HCT116 (cell line): ENCODE results near the gene PELI3. TPM values are rescaled to one million over a fixed set of nuclear protein-coding genes. Genes with fewer than 3 reads are reported as not detected.

Source experiments
- ATAC-seq: fragments of 200-7000 bp; cut with Tn5 transposase; 2 replicates; pipeline ENCODE4 v1.9.1; 2020; ENCODE audit warnings: mild to moderate bottlenecking, moderate library complexity
- BruUV-seq: library from RNA; stranded (reverse); fragments of 400-500 nt; replicated peaks from 2 replicates; lab custom pipeline; 2021; lab: Mats Ljungman, UMichigan
- CTCF ChIA-PET: fragments of 300-600 bp; sonication (Branson Sonifier 250); formaldehyde crosslinking; loops from one replicate; lab custom pipeline; 2021; ENCODE audit warnings: antibody characterized with exemption; lab: Charles Lee
- POLR2A ChIA-PET: fragments of 300-600, 350-600 bp; sonication (Branson Sonifier 250); formaldehyde crosslinking; loops from one replicate; lab custom pipeline; 2021; ENCODE audit warnings: antibody characterized with exemption; lab: Charles Lee
- RAD21 ChIA-PET, 2 experiments: fragments of 300-600 bp; sonication (Branson Sonifier 250); formaldehyde crosslinking; loops; one replicate each; lab custom pipeline; 2023; ENCODE audit warnings: low total read pairs in 2 of 2; ENCODE audit not compliant: uncharacterized antibody in 2 of 2, unreplicated experiment in 2 of 2, low non-redundant PET in 1 of 2; lab: Charles Lee
- DNase-seq: peaks from one replicate; pipeline ENCODE4 v3.0.0-alpha.2; 2010; ENCODE audit warnings: low read depth, low spot score
- H2AFZ ChIP-seq: fragments of 200-600 bp; shearing (Covaris generic), sonication (generic); 2 replicates; pipeline ENCODE4 v1.6.1; 2017; ENCODE audit warnings: low read depth, mixed run types, mixed read lengths, antibody characterized with exemption, low read length; ENCODE audit not compliant: poor library complexity, severe bottlenecking
- H3K27ac ChIP-seq: 2 replicates; pipeline ENCODE4 v1.5.1; 2012; ENCODE audit warnings: low read depth, low read length
- H3K27me3 ChIP-seq: fragments of 200-600 bp; sonication (generic); 2 replicates; pipeline ENCODE4 v1.6.1; 2016; ENCODE audit warnings: mixed run types, low read length, mixed read lengths; ENCODE audit not compliant: insufficient read depth
- H3K36me3 ChIP-seq, 2 experiments: fragments of 200-500 bp in 1 of 2; fragments of 200-600 bp in 1 of 2; sonication (Bioruptor generic) in 1 of 2; sonication (generic) in 1 of 2; 2 replicates each; pipeline versions ENCODE4 v1.5.1 to v1.6.1; 2014 to 2016; ENCODE audit warnings: low read length in 2 of 2, inconsistent platforms in 1 of 2, mixed read lengths in 1 of 2, mixed run types in 1 of 2; ENCODE audit not compliant: insufficient read depth in 2 of 2, control insufficient read depth in 1 of 2
- H3K4me1 ChIP-seq, 2 experiments: fragments of 200-600 bp in 1 of 2; sonication (generic) in 1 of 2; 2 replicates each; pipeline versions ENCODE4 v1.5.1 to v1.6.1; 2012 to 2017; ENCODE audit warnings: low read length in 2 of 2, inconsistent platforms in 1 of 2, mild to moderate bottlenecking in 1 of 2, mixed read lengths in 1 of 2, mixed run types in 1 of 2, moderate library complexity in 1 of 2; ENCODE audit not compliant: insufficient read depth in 2 of 2, control insufficient read depth in 1 of 2
- H3K4me2 ChIP-seq: fragments of 200-600 bp; sonication (generic); 2 replicates; pipeline ENCODE4 v1.6.1; 2017; ENCODE audit warnings: mixed run types, low read length, mixed read lengths
- H3K4me3 ChIP-seq, 2 experiments: fragments of 200-600 bp in 1 of 2; sonication (generic) in 1 of 2; replicated peaks in 1 of 2; 2 replicates each; pipeline ENCODE4 v1.5.1; 2011 to 2016; ENCODE audit warnings: low read length in 2 of 2, control low read depth in 1 of 2, low read depth in 1 of 2, mild to moderate bottlenecking in 1 of 2, mixed read lengths in 1 of 2, mixed run types in 1 of 2
- H3K79me2 ChIP-seq: fragments of 200-600 bp; sonication (generic); 2 replicates; pipeline ENCODE4 v1.6.1; 2017; ENCODE audit warnings: mild to moderate bottlenecking, mixed run types, low read length, moderate library complexity, mixed read lengths; ENCODE audit not compliant: insufficient read depth
- H3K9ac ChIP-seq: fragments of 200-600 bp; sonication (generic); 2 replicates; pipeline ENCODE4 v1.6.1; 2016; ENCODE audit warnings: low read length, mixed read lengths
- H3K9me2 ChIP-seq: fragments of 200-600 bp; sonication (generic), shearing (Covaris generic); 2 replicates; pipeline ENCODE4 v1.6.1; 2017; ENCODE audit warnings: mixed run types, mild to moderate bottlenecking, moderate library complexity; ENCODE audit not compliant: insufficient read depth
- H3K9me3 ChIP-seq, 2 experiments: fragments of 200-500 bp in 1 of 2; fragments of 200-600 bp in 1 of 2; sonication (Bioruptor generic) in 1 of 2; sonication (generic) in 1 of 2; 2 replicates each; pipeline ENCODE4 v1.6.1; 2014 to 2017; ENCODE audit warnings: low read length in 2 of 2, mixed read lengths in 2 of 2, inconsistent platforms in 1 of 2, low read depth in 1 of 2, mild to moderate bottlenecking in 1 of 2, mixed run types in 1 of 2, moderate library complexity in 1 of 2; ENCODE audit not compliant: control insufficient read depth in 1 of 2, insufficient read depth in 1 of 2
- H4K20me1 ChIP-seq: fragments of 200-600 bp; sonication (generic), shearing (Covaris generic); 2 replicates; pipeline ENCODE4 v1.6.1; 2017; ENCODE audit warnings: mixed run types, mild to moderate bottlenecking, moderate library complexity; ENCODE audit not compliant: insufficient read depth
- POLR2A ChIP-seq: IDR thresholded peaks from 2 replicates; pipeline ENCODE4 v1.7.0; 2011; ENCODE audit warnings: borderline replicate concordance; ENCODE audit not compliant: insufficient read depth, insufficient read length; ENCODE audit errors: extremely low read depth
- SIN3A ChIP-seq: IDR thresholded peaks from 2 replicates; pipeline ENCODE4 v1.6.1; 2012; ENCODE audit warnings: low read depth
- ZFX ChIP-seq: fragments of 450-650 bp; IDR thresholded peaks from 2 replicates; pipeline ENCODE4 v1.6.1; 2017
- intact Hi-C: fragments of 100-400 bp; cut with micrococcal nuclease; formaldehyde crosslinking; loops from 2 replicates; pipeline ENCODE4 v1.10.0; 2022
- total RNA-seq: library from RNA; stranded (reverse); gene quantifications from one replicate; pipeline ENCODE4 v1.2.1, GENCODE V29; 2021; ENCODE audit not compliant: unreplicated experiment
- TF ChIP-seq, protein P1 (sequence below): IDR thresholded peaks from 2 replicates; pipeline ENCODE4 v1.6.1; 2012
- TF ChIP-seq, protein P2 (sequence below): IDR thresholded peaks from 2 replicates; pipeline ENCODE4 v1.6.1; 2012; ENCODE audit warnings: low read depth

Gene PELI3
- total RNA-seq, 1 experiment from 2014 or later: 12.8 TPM

DNA sequence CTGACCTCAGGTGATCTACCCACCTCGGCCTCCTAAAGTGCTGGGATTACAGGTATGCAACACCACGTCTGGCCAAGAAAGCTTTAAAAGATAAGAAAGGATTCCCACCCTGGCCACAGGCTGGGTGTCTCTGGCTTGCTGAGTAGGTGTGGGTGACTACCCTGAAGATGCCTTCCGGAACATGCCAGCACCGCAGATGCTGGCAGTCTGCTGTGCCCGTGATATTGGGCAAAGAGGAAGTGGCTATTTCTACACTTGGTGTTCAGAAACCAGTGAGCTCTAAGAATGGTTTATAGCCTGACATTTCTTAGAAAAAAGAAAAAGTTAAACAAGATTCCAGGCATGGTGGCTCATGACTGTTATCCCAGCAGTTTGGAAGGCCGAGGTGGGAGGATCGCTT lies 34.1 kb upstream of the PELI3 start:
- H3K4me1 ChIP-seq: peaks cover 4 to 5% of the 10 kb centered on the region in 2 experiments; a peak in 3 of 4 replicates
- no peaks in the 10 kb centered on the region for H3K27me3 ChIP-seq

More for the DNA sequence above, 34.1 kb upstream of the PELI3 start:
- no TSS peak for BruUV-seq
- H3K36me3 ChIP-seq: peaks cover 14 to 24% of the 10 kb centered on the region in 2 experiments; a peak in 3 of 4 replicates
- no peak overlapping the region for H2AFZ ChIP-seq
- H3K9me2 ChIP-seq: no peaks in the 10 kb centered on the region
- H4K20me1 ChIP-seq: no peaks in the 10 kb centered on the region
- H3K79me2 ChIP-seq: peaks cover 8% of the 10 kb centered on the region
- H3K27ac ChIP-seq: no peak overlapping the region
- CTCF ChIA-PET: interaction anchor here (1.5 to 1.6 kb wide), 2 partner anchors 15 to 46 kb away, joined by 4 to 5 read pairs; no protein-coding TSS in a partner anchor
- no peak overlapping the region for H3K4me2 ChIP-seq
- no peak for TF ChIP-seq SIN3A
- no peak for TF ChIP-seq POLR2A
- no peak for TF ChIP-seq ZFX
- TF ChIP-seq, protein P1, sequence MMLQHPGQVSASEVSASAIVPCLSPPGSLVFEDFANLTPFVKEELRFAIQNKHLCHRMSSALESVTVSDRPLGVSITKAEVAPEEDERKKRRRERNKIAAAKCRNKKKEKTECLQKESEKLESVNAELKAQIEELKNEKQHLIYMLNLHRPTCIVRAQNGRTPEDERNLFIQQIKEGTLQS: no peak
- TF ChIP-seq, protein P2, sequence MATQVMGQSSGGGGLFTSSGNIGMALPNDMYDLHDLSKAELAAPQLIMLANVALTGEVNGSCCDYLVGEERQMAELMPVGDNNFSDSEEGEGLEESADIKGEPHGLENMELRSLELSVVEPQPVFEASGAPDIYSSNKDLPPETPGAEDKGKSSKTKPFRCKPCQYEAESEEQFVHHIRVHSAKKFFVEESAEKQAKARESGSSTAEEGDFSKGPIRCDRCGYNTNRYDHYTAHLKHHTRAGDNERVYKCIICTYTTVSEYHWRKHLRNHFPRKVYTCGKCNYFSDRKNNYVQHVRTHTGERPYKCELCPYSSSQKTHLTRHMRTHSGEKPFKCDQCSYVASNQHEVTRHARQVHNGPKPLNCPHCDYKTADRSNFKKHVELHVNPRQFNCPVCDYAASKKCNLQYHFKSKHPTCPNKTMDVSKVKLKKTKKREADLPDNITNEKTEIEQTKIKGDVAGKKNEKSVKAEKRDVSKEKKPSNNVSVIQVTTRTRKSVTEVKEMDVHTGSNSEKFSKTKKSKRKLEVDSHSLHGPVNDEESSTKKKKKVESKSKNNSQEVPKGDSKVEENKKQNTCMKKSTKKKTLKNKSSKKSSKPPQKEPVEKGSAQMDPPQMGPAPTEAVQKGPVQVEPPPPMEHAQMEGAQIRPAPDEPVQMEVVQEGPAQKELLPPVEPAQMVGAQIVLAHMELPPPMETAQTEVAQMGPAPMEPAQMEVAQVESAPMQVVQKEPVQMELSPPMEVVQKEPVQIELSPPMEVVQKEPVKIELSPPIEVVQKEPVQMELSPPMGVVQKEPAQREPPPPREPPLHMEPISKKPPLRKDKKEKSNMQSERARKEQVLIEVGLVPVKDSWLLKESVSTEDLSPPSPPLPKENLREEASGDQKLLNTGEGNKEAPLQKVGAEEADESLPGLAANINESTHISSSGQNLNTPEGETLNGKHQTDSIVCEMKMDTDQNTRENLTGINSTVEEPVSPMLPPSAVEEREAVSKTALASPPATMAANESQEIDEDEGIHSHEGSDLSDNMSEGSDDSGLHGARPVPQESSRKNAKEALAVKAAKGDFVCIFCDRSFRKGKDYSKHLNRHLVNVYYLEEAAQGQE: no peak
- TF ChIP-seq, all 23 proteins: peak for 0
- RAD21 ChIA-PET: no interaction called here
- Histone ChIP-seq H3K9ac (no peak overlapping the region), H3K9me3 (no peaks in the 10 kb centered on the region), H3K4me3 (no peak overlapping the region)
- POLR2A ChIA-PET: no interaction called here
- intact Hi-C loops: loop anchor here (10.0 kb wide), 2 partner anchors 242 to 402 kb away; partner anchors contain the start of gene RBM4B
- no peak for ATAC-seq
- DNase-seq: no peak
